ENCODE measurements around the gene LPGAT1.

- no peak for TF ChIP-seq POLR2A (IDR thresholded peaks at IDR 0.05; ENCODE audit: low read depth, low read length)
- TF ChIP-seq POLR2AphosphoS5 (IDR thresholded peaks at IDR 0.05; ENCODE audit: low read depth, low read length): no peak
Measured at GRCh38 chr1:211800925-211801607, 29.5 kb downstream of the LPGAT1 start.

All from GM12891 (cell line).